Suprapubic skin (tissue), 4 donors: ENCODE measurements around the gene BMF. TPM values are rescaled to one million over a fixed set of nuclear protein-coding genes. Genes with fewer than 3 reads are reported as not detected.

Source experiments
- DNase-seq, 2 donors: peaks; one replicate each; pipeline ENCODE4 v3.0.0-alpha.2; 2019; ENCODE audit warnings: low spot score in 2 of 2
- H3K27ac ChIP-seq: fragments of 200-600 bp; sonication (generic); one replicate; pipeline ENCODE4 v1.5.1; 2019
- H3K27me3 ChIP-seq: fragments of 200-600 bp; sonication (generic); one replicate; pipeline ENCODE4 v1.5.1; 2019
- H3K36me3 ChIP-seq: fragments of 200-600 bp; sonication (generic); one replicate; pipeline ENCODE4 v1.5.1; 2019
- H3K4me1 ChIP-seq: fragments of 200-600 bp; sonication (generic); one replicate; pipeline ENCODE4 v1.5.1; 2019
- H3K4me3 ChIP-seq: fragments of 200-600 bp; sonication (generic); one replicate; pipeline ENCODE4 v1.5.1; 2019; ENCODE audit warnings: mild to moderate bottlenecking
- H3K9me3 ChIP-seq: fragments of 200-600 bp; sonication (generic); one replicate; pipeline ENCODE4 v1.5.1; 2019
- CTCF ChIP-seq, 2 donors: fragments of 200-600 bp in 1 of 2; fragments of 450-650 bp in 1 of 2; sonication (generic) in 1 of 2; IDR thresholded peaks; one replicate each; pipeline ENCODE4 v1.5.1; 2016 to 2019; ENCODE audit warnings: antibody characterized with exemption in 2 of 2, mild to moderate bottlenecking in 1 of 2, moderate library complexity in 1 of 2
- EP300 ChIP-seq: sonication (generic); formaldehyde crosslinking; IDR thresholded peaks from one replicate; pipeline ENCODE4 v1.6.1; 2017; ENCODE audit warnings: antibody characterized with exemption
- POLR2A ChIP-seq, 2 donors: fragments of 450-650 bp; IDR thresholded peaks; one replicate each; pipeline ENCODE4 v1.6.1; 2017; ENCODE audit warnings: antibody characterized with exemption in 2 of 2, mild to moderate bottlenecking in 2 of 2, moderate library complexity in 2 of 2
- POLR2AphosphoS5 ChIP-seq, 3 donors: sonication (generic); formaldehyde crosslinking; IDR thresholded peaks; one replicate each; pipeline ENCODE4 v1.6.1; 2017; ENCODE audit warnings: antibody characterized with exemption in 3 of 3
- WGBS: methylation state at CpG from one replicate; pipeline ENCODE4 v1.1.5; 2018; 5-methylcytosine and 5-hydroxymethylcytosine counted together
- total RNA-seq, 4 donors: library from RNA; depleted of rRNA; stranded (reverse); fragments of >200 nt; gene quantifications; one replicate each; pipeline ENCODE4 v1.1.0, GENCODE V29; 2016

The BMF gene
- total RNA-seq, 4 donors from 2014 or later, result 2.6 to 11.1 (median 9.8) TPM

GRCh38 chr15:40046721-40047414, 61.8 kb downstream of the BMF start:
- no peak for TF ChIP-seq EP300
- no peak for TF ChIP-seq CTCF (IDR thresholded peaks at IDR 0.05)
- no peak for TF ChIP-seq POLR2A (IDR thresholded peaks at IDR 0.05)
- no peak for TF ChIP-seq POLR2AphosphoS5 (IDR thresholded peaks at IDR 0.05)
- Histone ChIP-seq H3K36me3 (no peaks in the 10 kb centered on the region), H3K27ac (peak overlapping the region; percentile 17), H3K27me3 (no peaks in the 10 kb centered on the region), H3K4me1 (peaks cover 47% of the 10 kb centered on the region), H3K4me3 (no peak overlapping the region), H3K9me3 (no peaks in the 10 kb centered on the region)
- WGBS, result 70% methylated on average over 4 of the region's 5 CpGs
- DNase-seq, result no peak

- Histone ChIP-seq H3K4me3 (no peak overlapping the region), H3K36me3 (no peaks in the 10 kb centered on the region), H3K27ac (no peak overlapping the region), H3K9me3 (no peaks in the 10 kb centered on the region), H3K4me1 (peaks cover 42% of the 10 kb centered on the region), H3K27me3 (no peaks in the 10 kb centered on the region)
- DNase-seq, result no peak
- WGBS, result 75% methylated on average over 6 of the region's 6 CpGs
- TF ChIP-seq CTCF (IDR thresholded peaks at IDR 0.05) (no peak), POLR2AphosphoS5 (IDR thresholded peaks at IDR 0.05) (no peak), POLR2A (IDR thresholded peaks at IDR 0.05) (no peak), EP300 (no peak)
Measured at GRCh38 chr15:40045572-40046217, 63.0 kb downstream of the BMF start.

- H3K27ac ChIP-seq, result no peak overlapping the region
- H3K36me3 ChIP-seq, result no peaks in the 10 kb centered on the region
- WGBS, result 4% methylated on average over 22 of the region's 22 CpGs
- no peaks in the 10 kb centered on the region for H3K9me3 ChIP-seq
- H3K27me3 ChIP-seq, result no peaks in the 10 kb centered on the region
- DNase-seq, result peak; percentile 92 to 94
- H3K4me1 ChIP-seq, result peaks cover 47% of the 10 kb centered on the region
- no peak overlapping the region for H3K4me3 ChIP-seq
- TF ChIP-seq POLR2AphosphoS5 (IDR thresholded peaks at IDR 0.05), result no peak
- TF ChIP-seq CTCF (IDR thresholded peaks at IDR 0.05), result peak; percentile 74 to 81
- no peak for TF ChIP-seq EP300
- no peak for TF ChIP-seq POLR2A (IDR thresholded peaks at IDR 0.05)
Measured at GRCh38 chr15:40044717-40045571, 63.7 kb downstream of the BMF start.

GRCh38 chr15:40043927-40044716, 64.6 kb downstream of the BMF start:
- Histone ChIP-seq H3K36me3 (no peaks in the 10 kb centered on the region), H3K4me1 (peaks cover 54% of the 10 kb centered on the region), H3K27me3 (no peaks in the 10 kb centered on the region), H3K27ac (no peak overlapping the region), H3K9me3 (no peaks in the 10 kb centered on the region), H3K4me3 (no peak overlapping the region)
- WGBS, result 82% methylated on average over 10 of the region's 10 CpGs
- DNase-seq, result no peak
- no peak for TF ChIP-seq POLR2AphosphoS5 (IDR thresholded peaks at IDR 0.05)
- TF ChIP-seq EP300, result no peak
- no peak for TF ChIP-seq CTCF (IDR thresholded peaks at IDR 0.05)
- TF ChIP-seq POLR2A (IDR thresholded peaks at IDR 0.05), result no peak
